GM12872 (cell line): ENCODE data around the gene ZNF574.

Experiments used
- CTCF ChIP-seq: IDR thresholded peaks from 3 replicates; pipeline ENCODE4 v1.5.1; 2011; ENCODE audit warnings: low read depth, mild to moderate bottlenecking, low read length, moderate library complexity; ENCODE audit not compliant: insufficient read depth

ZNF574 gene

DNA sequence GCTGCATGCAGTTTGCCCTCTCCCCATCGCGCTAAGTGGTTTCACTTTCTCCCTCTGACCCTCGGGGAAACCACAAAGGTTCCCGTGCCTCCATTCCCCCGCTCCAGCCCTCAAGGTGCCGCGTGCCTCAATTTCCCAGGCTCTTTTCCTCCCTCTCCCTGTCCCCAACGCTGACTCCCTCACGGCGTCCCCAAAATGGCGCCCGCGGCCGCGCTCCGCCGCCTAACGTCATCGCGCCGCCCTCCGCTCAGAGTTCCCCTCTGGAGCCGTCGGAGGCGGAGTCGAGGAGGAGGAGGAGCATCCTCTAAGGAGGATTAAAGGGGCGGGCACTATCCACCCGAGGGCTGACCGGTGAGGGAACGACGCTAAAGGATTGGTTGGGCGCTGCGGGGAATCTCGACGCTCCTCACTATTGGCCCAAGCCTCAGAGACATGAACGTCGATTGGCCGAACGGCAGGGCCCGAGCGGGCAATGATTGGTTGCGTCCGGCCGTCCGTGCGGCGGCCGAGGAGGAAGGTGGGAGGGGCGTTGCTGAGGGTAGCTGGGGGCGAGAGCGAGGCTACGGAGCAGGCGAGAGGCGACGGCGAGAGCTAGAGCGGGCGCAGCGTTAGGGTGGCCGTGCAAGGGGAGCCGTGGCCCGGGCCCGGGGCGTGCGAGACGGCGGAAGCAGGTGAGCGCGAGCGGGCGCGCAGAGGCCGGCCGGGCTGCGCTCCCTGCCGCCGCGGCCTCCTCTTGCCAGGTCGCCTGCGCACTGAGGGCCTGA is at the start of gene ZNF574:
ZNF574 (plus strand) TSS at position 551 of the 764 bp plus-strand sequence. CDS start 2,441 bp downstream, outside the sequence.
- TF ChIP-seq CTCF: no peak

GRCh38 chr19:42028304-42029216 is 47.4 kb upstream of the ZNF574 start:
- TF ChIP-seq CTCF: peak; percentile 86

DNA sequence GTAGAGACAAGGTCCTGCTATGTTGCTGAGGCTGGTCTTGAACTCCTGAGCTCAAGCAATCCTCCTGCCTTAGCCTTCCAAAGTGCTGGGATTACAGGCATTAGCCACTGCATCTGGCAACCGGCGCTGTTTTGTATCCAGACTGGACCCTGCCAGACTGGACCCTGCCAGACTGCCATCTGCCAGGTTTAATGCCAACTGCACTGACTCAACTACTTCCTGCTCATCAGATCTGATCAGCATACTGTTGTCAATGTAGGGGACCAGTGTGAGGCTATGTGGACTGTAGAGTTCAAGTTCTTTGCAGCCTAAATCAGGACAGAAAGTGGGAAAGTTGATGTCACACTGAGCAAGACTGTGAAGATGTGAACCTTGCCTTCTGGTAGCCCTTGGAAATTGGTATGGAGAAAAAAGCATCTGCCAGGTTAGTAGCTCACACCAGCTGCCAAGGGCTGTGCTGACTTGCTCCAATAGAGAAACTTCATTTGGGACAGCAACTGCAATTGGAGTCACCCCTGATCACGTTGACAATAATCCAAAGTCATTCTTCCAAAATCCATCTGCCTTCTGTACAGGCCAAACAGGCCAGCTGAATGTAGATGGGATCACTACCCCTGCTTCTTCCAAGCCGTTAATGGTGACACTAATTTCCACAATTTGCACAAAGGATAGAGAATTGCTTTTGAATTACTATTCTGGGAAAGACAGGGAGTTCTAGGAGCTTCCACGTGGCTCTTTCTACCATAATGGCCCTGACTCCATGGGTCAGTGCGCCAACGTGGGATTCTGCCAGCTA is 45.1 kb upstream of the ZNF574 start:
- TF ChIP-seq CTCF: no peak

DNA sequence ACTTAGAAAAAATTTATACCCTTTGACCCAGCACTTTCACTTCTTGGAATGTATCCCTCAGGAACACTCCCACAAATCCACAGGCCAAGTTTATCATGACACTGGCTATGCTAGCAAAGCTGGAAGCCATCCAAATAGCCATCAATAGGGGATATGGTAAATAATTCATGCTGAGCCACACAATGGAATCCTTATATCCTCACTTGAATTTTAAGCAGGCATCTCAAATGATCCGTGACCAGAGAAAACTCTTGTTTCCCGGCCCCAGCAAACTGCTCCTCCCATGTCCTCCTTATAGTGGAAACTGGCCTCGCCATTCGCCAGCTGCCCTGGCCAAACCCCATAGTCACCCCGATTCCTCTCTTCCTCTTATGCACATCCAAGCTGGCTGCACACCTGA is 43.5 kb upstream of the ZNF574 start:
- TF ChIP-seq CTCF: no peak

DNA sequence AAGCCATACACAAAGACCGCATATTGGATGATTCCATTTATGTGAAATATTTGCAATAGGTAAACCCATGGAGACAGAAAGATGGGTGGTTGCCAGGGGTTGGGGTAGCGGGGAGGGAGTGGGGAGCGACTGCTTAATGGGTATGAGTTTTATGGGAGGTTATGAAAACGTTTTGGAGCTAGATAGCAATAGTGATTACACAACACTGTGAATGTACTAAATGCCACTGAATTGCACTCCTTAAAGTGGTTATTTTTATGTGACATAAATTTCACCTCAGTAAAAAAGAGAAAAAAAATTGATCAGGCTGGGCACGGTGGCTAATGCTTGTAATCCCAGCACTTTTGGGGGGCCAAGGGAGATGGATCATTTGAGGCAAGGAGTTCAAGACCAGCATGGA is 42.6 kb upstream of the ZNF574 start:
- TF ChIP-seq CTCF: no peak

- peak; percentile 88 for TF ChIP-seq CTCF
Measured at GRCh38 chr19:42034640-42035391, 41.1 kb upstream of the ZNF574 start.
